MCF 10A (cell line): ENCODE data around the gene GATA6. TPM values are rescaled to one million over a fixed set of nuclear protein-coding genes. Genes with fewer than 3 reads are reported as not detected.
A peak's percentile ranks its signal among the peaks of the same experiment; 100 is the strongest.

Experiments
- BruUV-seq: library from RNA; stranded (reverse); fragments of 400-500 nt; replicated peaks from 2 replicates; lab custom pipeline; 2021; lab: Mats Ljungman, UMichigan
- CTCF ChIA-PET: fragments of 300-600 bp; sonication (Branson Sonifier 250); formaldehyde crosslinking; extraction: SDS; loops from one replicate; lab custom pipeline; 2021; ENCODE audit warnings: antibody characterized with exemption, inconsistent platforms; lab: Yijun Ruan, JAX
- POLR2A ChIA-PET: fragments of 300-600, 350-650 bp; sonication (Branson Sonifier 250); formaldehyde crosslinking; extraction: SDS; loops from one replicate; lab custom pipeline; 2020; ENCODE audit warnings: antibody characterized with exemption, inconsistent platforms; lab: Yijun Ruan, JAX
- DNase-seq: peaks from one replicate; pipeline ENCODE4 v3.0.0-alpha.2; 2018; ENCODE audit not compliant: unreplicated experiment
- H3K27ac Mint-ChIP-seq: one replicate; pipeline ENCODE4 v1.8.0; 2022; ENCODE audit warnings: mild to moderate bottlenecking, low read depth, mixed read lengths; ENCODE audit not compliant: unreplicated experiment
- H3K27me3 Mint-ChIP-seq: one replicate; pipeline ENCODE4 v1.8.0; 2022; ENCODE audit warnings: mixed read lengths; ENCODE audit not compliant: insufficient read depth, unreplicated experiment
- H3K36me3 Mint-ChIP-seq: one replicate; pipeline ENCODE4 v1.8.0; 2022; ENCODE audit warnings: mild to moderate bottlenecking, moderate library complexity, mixed read lengths; ENCODE audit not compliant: insufficient read depth, unreplicated experiment
- H3K4me1 Mint-ChIP-seq: one replicate; pipeline ENCODE4 v1.8.0; 2022; ENCODE audit warnings: mixed read lengths; ENCODE audit not compliant: insufficient read depth, unreplicated experiment
- H3K4me3 Mint-ChIP-seq: one replicate; pipeline ENCODE4 v1.8.0; 2022; ENCODE audit warnings: mild to moderate bottlenecking, moderate library complexity, mixed read lengths; ENCODE audit not compliant: unreplicated experiment
- H3K9me3 Mint-ChIP-seq: one replicate; pipeline ENCODE4 v1.8.0; 2022; ENCODE audit warnings: mixed read lengths; ENCODE audit not compliant: unreplicated experiment
- CTCF ChIP-seq: fragments of 200-600 bp; IDR thresholded peaks from one replicate; pipeline ENCODE4 v1.8.0; 2022; ENCODE audit warnings: antibody characterized with exemption, mild to moderate bottlenecking; ENCODE audit not compliant: unreplicated experiment
- intact Hi-C: fragments of 100-400 bp; cut with micrococcal nuclease; formaldehyde crosslinking; loops from 2 replicates; pipeline ENCODE4 v1.14.1; 2022
- total RNA-seq: library from RNA; stranded (reverse); gene quantifications from 2 replicates; pipeline ENCODE4 v1.2.3, GENCODE V29; 2022

The GATA6 gene
- total RNA-seq, 1 experiment from 2014 or later = 6.7 TPM

GRCh38 chr18:22250026-22250425 lies 80.6 kb downstream of the GATA6 start:
- no peak for DNase-seq
- ChIA-PET CTCF (interaction anchor here (0.5 to 1.6 kb wide), 3 partner anchors 26 to 585 kb away, joined by 3 to 5 read pairs (median 3); no protein-coding TSS in a partner anchor), POLR2A (interaction anchor here (1.2 kb wide), 1 partner anchor 26 kb away, joined by 6 read pairs; no protein-coding TSS in a partner anchor)
- TF ChIP-seq CTCF = no peak
- Mint-ChIP-seq H3K27ac (peak overlapping the region; percentile 57), H3K4me1 (peaks cover 13% of the 10 kb centered on the region), H3K36me3 (no peaks in the 10 kb centered on the region), H3K4me3 (peak overlapping the region; percentile 38), H3K9me3 (no peaks in the 10 kb centered on the region), H3K27me3 (peaks cover 15% of the 10 kb centered on the region)
- intact Hi-C loops = loop anchor here (1.0 kb wide), 1 partner anchor 218 kb away; no protein-coding TSS in a partner anchor
- BruUV-seq = no TSS peak

GRCh38 chr18:22250591-22250996 lies 81.2 kb downstream of the GATA6 start:
- ChIA-PET CTCF (interaction anchor here (0.5 to 1.1 kb wide), 4 partner anchors 27 to 1749 kb away, joined by 3 read pairs; no protein-coding TSS in a partner anchor), POLR2A (interaction anchor here (0.9 to 1.2 kb wide), 2 partner anchors 27 to 96 kb away, joined by 3 to 6 read pairs; no protein-coding TSS in a partner anchor)
- H3K4me3 Mint-ChIP-seq = peak overlapping the region; percentile 38
- no TSS peak for BruUV-seq
- peak overlapping the region; percentile 57 for H3K27ac Mint-ChIP-seq
- no peaks in the 10 kb centered on the region for H3K36me3 Mint-ChIP-seq
- no peak for TF ChIP-seq CTCF
- DNase-seq = peak; percentile 97
- peaks cover 11% of the 10 kb centered on the region for H3K27me3 Mint-ChIP-seq
- H3K4me1 Mint-ChIP-seq = peaks cover 13% of the 10 kb centered on the region
- H3K9me3 Mint-ChIP-seq = no peaks in the 10 kb centered on the region
- intact Hi-C loops = loop anchor here (1.0 kb wide), 1 partner anchor 218 kb away; no protein-coding TSS in a partner anchor

Other genes starting within 250 kb of the GATA6 start
- gene CTAGE1, start 248.3 kb downstream of the GATA6 start, total RNA-seq = not detected in 2 replicates